Esophagus squamous epithelium (tissue), 4 donors: Measurements from ENCODE around the gene SRGAP1.

Source experiments
- POLR2A ChIP-seq, 4 donors: fragments of 450-650 bp; IDR thresholded peaks; one replicate each; pipeline ENCODE4 v1.6.1; 2017; ENCODE audit warnings: antibody characterized with exemption in 4 of 4, mild to moderate bottlenecking in 4 of 4, moderate library complexity in 3 of 4
- TF ChIP-seq, protein P1 (sequence below), 6 experiments: fragments of 450-650 bp in 4 of 6; fragments of 200-600 bp in 2 of 6; sonication (generic) in 2 of 6; IDR thresholded peaks; one replicate each; pipeline ENCODE4 v1.5.1; 2016 to 2019; ENCODE audit warnings: antibody characterized with exemption in 6 of 6, mild to moderate bottlenecking in 4 of 6, moderate library complexity in 4 of 6

DNA sequence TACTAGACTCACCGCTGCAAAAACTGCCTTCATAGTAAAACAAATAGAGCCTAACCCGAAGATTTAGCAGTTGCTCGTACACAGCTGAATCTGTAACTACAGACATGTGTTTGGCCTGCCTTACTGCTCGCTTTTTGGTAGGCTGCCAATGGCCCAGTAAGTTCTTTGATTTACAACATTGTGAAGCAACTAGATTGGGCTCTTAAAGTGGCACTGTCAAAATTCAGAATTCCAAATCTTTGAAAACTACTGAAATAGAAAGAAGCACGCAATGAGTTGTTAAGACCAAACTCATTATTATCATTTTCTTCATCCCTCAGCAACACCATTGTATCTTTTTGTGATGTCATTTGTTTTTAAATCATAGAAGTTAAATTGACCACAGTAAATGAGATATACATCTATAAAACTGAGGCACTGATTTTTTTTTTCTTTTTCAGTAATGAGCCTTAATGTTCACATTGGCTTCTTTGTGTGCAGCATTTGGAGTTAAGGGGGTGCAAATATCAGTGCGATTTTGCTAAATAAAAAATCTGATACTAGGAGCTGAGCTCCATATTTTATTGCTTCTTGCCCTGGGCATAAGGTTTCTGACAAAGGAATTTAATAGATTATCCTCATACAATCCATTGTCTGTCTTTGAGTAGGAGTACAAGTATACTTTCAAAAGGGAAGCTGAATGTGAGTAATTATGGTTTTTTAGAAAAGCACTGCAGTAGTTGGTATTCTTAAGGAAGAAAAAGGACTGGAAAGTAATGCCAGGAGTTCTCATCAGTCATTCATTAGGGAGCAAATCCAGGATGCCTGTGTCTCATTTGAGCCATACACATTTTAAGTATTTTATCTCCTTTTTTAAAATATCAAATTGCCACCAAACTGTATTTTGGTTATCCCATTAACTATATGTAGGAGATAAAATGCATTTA, 239.0 kb downstream of the SRGAP1 start:
- TF ChIP-seq, protein P1, sequence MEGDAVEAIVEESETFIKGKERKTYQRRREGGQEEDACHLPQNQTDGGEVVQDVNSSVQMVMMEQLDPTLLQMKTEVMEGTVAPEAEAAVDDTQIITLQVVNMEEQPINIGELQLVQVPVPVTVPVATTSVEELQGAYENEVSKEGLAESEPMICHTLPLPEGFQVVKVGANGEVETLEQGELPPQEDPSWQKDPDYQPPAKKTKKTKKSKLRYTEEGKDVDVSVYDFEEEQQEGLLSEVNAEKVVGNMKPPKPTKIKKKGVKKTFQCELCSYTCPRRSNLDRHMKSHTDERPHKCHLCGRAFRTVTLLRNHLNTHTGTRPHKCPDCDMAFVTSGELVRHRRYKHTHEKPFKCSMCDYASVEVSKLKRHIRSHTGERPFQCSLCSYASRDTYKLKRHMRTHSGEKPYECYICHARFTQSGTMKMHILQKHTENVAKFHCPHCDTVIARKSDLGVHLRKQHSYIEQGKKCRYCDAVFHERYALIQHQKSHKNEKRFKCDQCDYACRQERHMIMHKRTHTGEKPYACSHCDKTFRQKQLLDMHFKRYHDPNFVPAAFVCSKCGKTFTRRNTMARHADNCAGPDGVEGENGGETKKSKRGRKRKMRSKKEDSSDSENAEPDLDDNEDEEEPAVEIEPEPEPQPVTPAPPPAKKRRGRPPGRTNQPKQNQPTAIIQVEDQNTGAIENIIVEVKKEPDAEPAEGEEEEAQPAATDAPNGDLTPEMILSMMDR (IDR thresholded peaks at IDR 0.05): no peak
- TF ChIP-seq POLR2A (IDR thresholded peaks at IDR 0.05): no peak
